Femur (tissue), 1 donor: ENCODE results near the gene IL20RA.
"Not testable (repeated sequence)": the region's sequence is repeated elsewhere in the genome, so short reads cannot be mapped to it uniquely, and the experiment has no call there.

ENCODE experiments used
- DNase-seq: peaks from one replicate; pipeline ENCODE4 v3.0.0-alpha.2; 2017

IL20RA gene, protein sequence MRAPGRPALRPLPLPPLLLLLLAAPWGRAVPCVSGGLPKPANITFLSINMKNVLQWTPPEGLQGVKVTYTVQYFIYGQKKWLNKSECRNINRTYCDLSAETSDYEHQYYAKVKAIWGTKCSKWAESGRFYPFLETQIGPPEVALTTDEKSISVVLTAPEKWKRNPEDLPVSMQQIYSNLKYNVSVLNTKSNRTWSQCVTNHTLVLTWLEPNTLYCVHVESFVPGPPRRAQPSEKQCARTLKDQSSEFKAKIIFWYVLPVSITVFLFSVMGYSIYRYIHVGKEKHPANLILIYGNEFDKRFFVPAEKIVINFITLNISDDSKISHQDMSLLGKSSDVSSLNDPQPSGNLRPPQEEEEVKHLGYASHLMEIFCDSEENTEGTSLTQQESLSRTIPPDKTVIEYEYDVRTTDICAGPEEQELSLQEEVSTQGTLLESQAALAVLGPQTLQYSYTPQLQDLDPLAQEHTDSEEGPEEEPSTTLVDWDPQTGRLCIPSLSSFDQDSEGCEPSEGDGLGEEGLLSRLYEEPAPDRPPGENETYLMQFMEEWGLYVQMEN

DNA sequence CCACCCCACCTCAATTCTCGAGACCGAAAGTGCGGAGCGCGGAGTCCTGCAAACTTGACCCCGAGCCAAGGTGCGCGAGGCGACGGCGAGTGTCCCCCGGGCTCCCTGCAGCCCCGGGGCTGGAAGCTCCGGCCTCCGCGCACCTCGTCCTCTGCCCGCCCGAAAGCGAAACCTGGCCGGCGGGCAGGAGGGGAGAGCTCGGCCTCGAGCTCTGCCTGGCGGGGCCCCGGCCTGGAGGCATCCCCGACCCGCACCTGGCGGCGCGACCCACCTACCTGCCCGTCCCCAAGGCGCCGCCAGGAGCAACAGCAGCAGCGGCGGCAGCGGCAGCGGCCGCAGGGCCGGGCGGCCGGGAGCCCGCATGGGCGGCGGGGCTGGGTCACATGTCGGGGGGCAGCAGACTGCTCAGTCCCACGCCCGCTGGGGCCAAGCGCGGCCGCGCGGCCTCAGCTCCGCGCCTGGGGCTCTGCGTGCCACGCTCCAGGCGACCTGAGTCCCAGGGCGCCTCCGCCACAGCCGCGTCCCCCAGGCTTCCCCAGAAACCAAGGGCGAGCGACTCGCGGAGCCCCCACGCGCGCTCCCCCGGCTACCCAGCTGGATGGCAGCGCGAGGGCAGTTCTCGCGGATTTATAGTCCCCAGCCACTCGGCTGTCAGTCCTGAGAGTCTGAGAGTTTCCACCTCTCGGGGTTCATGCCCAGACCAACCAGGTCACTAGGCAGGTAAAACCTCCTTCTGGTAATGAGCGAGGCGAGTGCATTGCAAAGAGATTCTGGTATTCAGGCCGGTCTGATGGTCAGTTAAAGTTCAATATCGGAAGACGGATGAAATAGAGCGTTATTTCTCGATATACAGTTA lies at the start of gene IL20RA:
Gene IL20RA (minus strand): TSS at position 600 of the 856 bp plus-strand sequence. CDS start 237 bp downstream, at position 363.
- peak; percentile 26 for DNase-seq

DNA sequence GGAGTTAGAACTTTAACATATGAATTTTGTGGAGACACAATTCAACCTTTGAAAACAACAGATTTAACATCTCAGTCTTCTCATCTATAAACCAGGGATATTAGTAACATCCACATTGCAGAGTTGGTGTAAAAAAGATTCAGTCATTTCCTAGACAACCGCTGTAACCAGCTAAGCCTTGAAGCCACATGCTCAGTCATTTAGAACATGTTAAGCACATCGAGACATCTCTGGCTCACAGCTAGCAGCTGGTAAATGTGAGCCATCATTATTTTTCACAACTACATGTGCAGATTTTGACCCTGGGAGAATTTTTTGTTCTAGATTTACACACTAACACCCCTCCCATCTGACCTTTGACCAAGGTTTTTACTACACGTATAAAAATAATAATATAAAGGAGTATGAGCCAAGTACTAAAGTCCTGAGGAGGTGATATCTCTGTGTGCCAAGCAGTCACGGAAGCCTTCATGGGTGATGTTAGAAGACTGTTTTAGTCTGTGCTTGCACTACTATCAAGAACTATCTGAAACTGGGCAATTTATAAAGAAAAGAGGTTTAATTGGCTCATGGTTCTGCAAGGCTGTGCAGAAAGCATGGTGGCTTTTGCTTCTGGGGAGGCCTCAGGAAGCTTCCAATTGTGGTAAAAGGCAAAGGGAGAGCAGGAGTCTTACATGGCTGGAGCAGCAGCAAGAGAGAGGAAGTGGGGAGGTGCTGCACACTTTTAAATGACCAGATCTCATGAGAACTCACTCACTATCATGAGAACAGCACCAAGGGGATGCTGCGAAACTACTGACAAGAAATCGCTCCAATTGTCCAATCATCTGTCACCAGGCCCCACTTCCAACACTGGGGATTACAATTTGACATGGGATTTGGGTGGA lies 48.7 kb upstream of the IL20RA start:
- no peak for DNase-seq

DNA sequence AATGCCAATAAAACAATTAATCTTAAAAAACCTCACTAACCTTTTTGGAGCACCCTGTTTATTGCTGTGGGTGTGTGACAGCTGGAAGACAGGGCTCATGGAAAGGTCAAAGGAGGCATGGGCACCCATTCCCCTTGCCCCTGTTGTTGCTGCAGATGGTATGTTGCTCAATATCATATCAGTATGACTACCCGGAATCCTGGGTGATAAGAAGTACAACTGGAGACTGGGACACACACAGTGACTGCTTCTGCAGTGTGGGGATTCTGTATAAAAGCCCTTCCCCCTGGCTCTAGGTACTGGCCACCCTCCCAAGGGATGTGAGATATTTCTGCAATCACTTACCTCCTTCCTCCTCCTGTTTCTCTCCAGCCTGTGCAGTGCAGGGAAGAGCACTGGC lies 47.3 kb upstream of the IL20RA start:
- DNase-seq: no peak

DNA sequence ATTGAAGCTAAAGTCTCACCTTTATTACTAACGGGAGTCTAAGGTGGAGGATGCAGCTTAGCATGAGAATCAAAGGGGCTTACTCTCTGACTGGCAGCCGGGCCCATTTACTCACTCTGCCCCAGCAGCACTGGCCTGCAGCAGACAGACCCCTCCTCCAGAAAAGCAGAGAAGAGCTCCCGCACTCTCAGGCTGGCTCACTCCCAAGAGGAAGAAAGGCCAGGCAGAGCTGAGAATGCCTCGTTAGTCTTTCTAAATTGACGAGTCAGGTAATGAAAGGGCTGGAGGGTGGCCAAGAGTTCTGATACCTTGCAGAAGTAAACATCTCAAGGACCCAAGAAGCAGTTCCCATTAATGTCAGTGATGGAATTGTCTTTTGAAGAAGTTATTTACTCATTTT lies 44.5 kb upstream of the IL20RA start:
- no peak for DNase-seq

DNA sequence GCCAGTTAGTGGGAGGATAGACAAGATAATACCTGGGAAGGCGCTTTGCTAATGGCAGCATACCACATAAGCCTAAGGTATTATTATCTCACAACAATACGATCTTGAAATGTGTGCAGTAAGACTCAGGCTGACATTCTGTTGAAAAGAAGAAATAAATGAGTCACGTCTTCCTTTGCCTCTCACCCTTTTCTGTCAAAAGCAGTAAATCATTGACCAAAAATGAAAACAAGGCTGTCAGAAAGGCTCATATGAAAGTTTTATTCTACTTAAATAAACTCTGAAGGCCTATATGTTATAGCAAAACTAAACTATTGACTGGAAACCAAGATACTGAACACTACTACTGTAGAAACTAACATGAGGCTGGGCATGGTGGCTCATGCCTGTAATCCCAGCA lies 43.1 kb upstream of the IL20RA start:
- no peak for DNase-seq

DNA sequence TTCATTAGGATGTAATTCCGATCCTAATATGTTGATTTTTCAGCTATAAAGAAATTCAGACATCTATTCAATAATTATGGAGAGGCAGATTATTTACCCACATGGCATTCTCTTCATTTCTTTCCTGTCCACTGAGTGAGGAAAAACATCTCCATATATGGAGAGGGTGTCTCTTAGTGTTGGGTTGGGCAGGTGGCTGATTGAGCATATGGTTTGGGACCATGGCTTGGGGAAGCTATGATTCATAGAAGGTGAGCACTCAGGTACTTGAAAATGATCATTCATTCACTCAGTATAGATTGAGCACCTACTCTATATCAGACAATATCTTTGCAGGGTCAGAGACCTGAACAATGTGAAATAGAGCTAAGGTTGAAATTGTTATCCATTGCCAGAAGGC lies 41.3 kb upstream of the IL20RA start:
- no peak for DNase-seq

DNA sequence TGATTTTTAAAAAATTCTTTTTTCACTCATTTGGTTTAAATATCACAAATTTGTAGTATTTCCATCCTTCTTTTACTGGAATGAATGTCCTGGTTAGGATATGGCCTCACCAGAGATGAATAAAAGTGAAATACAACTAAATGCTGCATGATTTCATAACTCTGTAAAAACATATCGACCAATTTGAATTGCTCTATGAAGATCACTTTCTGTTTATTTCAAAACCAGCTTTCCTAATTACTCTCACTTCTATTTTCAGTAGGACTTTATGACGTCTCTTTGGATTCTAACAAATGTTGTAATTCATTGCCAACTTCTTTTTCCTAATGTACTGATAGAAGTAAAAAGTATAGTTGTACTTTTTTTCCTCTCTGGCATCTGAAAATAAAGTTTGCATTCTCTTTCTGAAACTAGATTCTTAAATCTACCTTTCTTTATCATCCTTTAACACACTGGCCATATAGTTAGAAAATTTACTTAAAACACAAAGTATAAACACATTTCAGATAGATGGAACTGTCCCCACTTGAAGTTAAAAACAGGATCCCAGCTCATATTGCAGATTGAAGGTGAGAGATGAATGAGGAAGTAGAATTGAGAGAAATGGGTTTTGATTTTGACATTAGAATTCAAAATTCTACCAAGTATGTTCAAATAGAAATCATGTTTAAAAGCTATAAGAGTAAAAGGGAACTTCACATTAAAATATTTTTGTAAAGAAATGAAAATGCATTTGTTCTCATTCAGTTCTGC lies 40.3 kb upstream of the IL20RA start:
- DNase-seq: no peak

DNA sequence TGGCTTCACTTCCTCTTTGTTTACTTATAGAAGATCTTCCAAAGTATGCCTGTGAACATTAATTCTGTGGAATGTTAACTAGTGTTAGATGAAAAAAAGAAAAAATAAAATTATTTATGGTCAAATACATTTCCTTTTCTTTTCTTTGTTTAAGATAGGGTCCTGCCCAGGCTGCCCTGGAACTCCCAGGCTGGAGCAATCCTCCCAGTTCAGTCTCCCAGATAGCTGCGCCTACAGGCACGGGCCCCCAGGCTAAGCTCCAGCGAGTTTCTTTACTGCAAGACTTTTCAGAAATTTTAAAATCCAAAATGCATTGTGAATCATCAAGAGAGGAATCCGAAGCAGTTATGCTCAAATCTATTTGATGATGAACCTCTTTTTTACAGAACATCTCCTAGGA lies 39.3 kb upstream of the IL20RA start:
- no peak for DNase-seq

DNA sequence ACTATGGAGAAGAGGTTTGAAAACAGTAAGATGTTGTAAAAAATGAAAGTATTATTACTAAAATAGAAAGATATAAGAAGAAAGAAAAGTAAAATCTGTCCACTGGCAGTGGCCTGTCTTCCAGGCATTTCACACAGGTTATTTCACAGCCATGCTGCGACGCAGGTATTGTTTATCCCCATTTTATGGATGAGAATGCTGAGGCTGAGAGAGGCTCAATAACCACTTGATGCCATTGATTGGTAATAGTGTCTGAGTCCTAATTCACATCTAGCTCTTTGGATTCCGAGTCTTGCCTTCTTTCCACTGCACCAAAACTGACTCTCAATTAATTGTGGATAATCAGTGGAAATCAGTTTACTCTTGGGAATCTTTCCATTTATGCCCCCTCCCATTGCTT lies 37.2 kb upstream of the IL20RA start:
- no peak for DNase-seq

DNA sequence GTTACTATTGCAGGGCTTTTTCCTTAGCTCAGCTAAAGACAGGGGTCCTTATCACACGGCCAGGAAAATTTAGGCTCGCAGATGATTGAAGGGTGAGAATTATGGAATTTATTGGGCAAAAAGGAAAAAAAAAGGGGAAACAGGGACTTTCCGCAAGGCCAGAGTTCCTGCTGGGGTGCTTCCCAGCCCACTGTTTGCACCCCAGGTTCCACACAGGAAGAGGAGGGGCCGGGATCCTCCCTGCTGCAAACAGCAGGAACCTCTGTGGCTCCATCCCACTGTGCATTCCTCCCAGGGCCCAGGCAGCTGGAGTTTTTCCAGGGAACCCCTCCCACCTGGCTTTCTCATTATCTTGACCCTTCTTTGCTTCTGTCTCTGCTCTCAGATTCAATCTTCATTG lies 35.9 kb upstream of the IL20RA start:
- DNase-seq: no peak

DNA sequence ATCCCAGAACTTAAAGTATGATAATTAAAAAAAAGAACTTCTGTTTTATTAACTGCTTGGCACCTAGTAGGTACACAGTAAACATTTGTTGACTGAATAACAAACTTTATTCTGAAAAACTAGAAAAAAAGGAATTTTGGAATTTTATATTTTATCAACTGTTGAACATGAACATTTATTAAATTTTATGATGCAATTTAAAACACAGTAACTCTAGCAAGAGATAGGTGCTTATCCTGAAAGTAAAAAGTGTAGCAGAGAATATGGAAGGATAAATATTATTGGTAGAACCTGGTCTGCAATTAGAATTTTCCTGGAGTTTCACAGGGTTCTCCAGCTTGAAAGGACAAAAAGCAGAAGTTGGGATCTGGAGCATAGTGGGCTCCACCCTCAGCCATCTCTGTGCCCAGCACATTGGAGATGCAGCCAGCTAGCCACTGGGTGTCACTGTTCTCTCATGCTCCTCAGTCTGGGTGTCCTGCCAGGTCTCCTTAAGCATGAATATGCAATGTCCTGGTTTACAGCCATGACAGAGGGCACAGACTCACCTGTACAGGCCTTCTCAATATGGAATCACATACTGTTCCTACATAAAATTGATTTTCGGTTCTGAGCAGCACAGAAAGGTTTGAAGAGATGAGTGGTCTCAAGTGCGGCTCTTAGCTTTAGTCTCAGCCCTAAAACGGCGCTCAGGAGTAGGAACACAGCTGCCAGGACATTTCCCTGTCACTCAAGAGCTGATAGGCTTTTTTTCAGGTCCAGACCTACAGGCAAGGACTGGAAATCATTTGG lies 31.7 kb upstream of the IL20RA start:
- peak; percentile 71 for DNase-seq

DNA sequence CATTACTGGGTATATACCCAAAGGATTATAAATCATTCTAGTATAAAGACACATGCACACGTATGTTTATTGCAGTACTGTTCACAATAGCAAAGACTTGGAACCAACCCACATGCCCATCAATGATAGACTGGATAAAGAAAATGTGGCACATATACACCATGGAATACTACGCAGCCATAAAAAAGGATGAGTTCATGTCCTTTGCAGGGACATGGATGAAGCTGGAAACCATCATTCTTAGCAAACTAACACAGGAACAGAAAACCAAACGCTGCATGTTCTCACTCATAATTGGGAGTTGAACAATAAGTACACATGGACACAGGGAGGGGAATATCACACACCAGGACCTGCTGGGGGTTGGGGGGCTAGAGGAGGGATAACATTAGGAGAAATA lies 31.0 kb upstream of the IL20RA start:
- not testable (repeated sequence) for DNase-seq

DNA sequence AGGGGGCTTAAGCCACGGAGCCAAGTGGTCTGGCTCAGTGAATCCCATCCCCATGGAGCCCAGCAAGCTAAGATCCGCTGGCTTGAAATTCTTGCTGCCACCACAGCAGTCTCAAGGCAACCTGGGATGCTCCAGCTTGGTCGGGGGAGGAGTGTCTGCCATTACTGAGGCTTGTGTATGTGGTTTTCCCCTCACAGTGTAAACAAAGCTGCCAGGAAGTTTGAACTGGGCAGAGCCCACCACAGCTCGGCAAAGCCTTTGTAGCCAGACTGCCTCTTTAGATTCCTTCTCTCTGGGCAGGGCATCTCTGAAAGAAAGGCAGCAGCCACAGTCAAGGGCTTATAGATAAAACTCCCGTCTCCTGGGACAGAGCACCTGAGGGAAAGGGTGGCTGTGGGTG lies 25.5 kb upstream of the IL20RA start:
- no peak for DNase-seq

DNA sequence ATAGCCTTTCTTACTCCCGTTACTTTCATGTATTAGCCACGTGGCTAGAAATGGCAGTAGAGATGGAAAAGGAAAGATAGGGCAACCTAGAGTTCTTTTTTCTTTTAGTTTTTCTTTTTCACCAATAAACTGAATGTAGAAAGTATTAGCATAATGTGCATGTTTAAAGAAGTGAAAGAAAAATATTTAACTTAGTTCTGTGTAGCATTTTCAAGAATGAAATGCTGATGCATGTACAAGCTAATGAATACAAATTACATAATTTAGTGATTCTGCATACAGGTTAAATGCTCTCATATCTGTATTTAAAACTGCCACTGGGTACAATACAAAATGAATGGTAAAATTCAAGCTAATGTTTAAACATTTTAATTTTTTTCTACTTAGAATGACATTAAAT lies 22.6 kb upstream of the IL20RA start:
- DNase-seq: no peak

DNA sequence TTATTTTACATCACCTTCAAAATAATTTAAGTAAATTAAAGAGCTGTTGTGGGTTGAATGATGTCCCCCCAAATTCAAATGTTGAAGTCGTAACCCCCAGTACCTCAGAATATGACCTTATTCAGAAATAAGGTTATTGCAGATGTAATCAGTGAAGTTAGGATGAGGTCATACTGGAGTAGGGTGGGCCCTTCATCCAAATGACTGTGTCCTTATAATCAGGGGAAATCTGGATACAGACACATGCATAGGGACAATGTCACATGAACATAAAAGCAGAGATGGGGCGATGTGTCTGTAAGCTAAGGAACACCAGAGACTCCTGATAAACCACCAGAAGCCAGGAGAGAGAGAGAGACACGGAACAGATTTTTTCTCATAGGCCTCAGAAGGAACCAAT lies 13.3 kb upstream of the IL20RA start:
- no peak for DNase-seq

DNA sequence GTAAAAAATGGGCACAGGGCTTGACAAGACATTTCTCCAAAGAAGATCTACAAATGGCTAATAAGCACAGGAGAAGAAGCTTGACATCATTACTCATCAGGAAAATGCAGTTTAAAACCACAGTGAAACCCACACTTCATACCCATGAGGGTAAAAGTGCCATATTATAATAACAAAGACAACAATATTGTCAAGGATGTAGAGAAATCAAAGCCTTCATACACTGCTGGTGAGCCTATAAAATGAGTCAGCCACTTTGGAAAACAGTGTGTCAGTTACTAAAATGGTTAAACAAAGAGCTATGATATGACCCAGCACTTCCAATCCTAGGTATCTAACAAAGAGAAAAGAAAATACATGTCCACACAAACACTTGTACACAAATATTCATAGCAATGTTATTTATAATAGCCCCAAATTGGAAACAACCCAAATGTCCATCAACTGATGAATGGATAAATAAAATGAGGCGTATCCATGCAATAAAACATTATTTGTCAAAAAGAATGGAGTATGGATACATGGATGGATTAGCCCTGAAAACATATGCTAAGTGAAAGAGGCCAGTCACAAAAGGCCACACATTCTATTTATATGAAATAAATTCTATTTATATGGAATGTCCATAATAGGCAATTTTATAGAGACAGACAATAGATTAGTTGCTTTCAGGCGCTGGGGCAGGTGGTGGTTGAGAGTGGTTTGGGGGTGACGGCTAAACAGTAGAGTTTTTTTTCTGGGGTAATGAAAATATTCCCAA lies 11.5 kb upstream of the IL20RA start:
- no peak for DNase-seq

DNA sequence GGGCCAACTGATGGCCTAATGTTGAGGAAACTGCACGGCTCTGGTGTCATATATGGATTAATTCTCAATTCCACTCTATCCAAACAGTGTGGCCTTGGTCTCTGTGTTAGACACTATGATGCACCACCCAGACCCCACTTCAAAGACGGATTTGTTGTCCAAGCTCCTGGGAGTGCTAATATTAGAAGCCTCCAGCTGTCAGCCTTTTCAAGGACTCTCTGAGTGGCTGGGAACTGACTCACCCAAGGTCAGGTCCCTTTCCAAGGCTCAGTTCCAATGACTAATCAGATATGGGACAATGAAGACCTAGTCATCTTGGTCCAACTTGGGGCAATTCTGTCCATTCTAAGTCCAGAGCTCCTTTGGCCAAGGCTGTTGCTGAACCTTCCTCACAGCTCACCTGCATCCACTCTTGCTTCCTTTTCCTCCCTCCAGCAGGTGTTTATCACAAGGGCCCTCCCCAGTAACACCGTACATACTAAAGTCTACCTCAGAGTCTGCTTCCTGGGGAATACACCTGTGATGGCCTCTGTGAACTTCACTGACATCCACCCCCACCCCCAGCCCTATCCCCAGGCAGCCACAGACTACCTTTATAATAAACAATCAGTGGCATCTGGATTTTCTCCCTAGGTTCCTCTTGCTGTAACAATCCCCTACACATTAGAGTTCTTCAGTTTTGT lies 7.2 kb upstream of the IL20RA start:
- no peak for DNase-seq

DNA sequence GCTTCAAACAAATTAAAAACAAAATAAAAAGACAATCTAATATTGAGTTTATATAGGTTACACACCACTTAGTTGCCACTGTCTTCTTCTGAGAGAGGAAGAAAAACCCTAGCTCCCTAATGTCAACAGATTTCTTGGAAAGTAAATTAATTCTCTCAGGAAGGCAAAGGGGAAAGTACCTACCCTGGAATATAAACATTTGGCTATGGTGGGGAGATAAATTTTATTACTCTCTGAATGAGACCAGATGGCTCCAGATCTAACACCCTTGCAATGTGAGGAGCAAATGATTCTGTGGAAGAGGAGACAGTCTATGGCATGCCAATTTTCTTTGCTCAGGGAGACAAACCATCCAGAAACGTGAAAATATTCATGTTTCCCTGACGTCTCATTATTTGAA lies 4.3 kb upstream of the IL20RA start:
- DNase-seq: no peak

DNA sequence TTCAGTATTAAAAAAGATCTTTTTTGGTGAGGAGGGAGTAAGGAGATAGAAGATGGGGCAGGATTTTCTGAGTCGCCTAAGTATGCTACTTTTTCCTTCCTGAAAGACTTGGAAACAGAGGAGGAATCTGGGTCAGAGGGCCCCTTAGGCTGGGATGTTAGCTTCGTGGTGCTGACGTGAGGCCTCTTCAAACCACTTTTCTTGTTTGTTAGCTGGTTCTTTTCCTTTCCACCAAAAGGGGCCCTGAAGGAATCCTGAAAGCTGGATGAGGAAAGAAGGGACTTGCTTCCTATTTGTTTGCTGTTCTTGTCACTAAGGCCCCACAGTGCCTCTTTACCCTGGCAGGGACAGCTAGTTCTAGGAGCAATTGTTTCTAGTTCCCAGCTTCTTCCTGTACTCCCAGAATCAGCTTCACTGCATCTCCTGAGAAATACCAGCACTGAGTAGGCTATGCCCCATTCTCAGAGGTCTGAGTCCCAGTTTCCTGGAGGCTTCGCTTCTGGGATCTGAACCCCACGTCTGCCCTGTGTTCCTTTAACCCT lies 2.2 kb upstream of the IL20RA start:
- no peak for DNase-seq
